GM12801 (cell line): Measurements from ENCODE around the gene ANKRD44.

ENCODE experiments used
- TF ChIP-seq, protein P1 (sequence below): IDR thresholded peaks from one replicate; pipeline ENCODE4 v1.5.1; 2011; ENCODE audit warnings: control low read depth; ENCODE audit not compliant: insufficient read length; ENCODE audit errors: extremely low read depth

ANKRD44 gene

DNA sequence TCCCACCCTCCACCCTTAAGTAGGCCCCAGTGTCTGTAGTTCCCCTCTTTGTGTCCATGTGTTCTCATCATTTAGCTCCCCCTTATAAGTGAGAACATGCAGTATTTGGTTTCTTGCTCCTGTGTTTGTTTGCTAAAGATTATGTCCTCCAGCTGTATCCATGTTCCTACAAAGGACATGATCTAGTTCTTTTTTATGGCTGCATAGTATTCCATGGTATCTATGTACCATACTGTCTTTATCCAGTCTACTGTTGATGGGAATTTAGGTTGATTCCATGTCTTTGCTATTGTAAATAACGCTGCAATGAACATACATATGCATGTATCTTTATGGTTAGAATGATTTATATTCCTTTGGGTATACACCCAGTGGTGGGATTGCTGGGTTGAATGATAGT, 233.9 kb downstream of the ANKRD44 start:
- TF ChIP-seq, protein P1, sequence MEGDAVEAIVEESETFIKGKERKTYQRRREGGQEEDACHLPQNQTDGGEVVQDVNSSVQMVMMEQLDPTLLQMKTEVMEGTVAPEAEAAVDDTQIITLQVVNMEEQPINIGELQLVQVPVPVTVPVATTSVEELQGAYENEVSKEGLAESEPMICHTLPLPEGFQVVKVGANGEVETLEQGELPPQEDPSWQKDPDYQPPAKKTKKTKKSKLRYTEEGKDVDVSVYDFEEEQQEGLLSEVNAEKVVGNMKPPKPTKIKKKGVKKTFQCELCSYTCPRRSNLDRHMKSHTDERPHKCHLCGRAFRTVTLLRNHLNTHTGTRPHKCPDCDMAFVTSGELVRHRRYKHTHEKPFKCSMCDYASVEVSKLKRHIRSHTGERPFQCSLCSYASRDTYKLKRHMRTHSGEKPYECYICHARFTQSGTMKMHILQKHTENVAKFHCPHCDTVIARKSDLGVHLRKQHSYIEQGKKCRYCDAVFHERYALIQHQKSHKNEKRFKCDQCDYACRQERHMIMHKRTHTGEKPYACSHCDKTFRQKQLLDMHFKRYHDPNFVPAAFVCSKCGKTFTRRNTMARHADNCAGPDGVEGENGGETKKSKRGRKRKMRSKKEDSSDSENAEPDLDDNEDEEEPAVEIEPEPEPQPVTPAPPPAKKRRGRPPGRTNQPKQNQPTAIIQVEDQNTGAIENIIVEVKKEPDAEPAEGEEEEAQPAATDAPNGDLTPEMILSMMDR = no peak

DNA sequence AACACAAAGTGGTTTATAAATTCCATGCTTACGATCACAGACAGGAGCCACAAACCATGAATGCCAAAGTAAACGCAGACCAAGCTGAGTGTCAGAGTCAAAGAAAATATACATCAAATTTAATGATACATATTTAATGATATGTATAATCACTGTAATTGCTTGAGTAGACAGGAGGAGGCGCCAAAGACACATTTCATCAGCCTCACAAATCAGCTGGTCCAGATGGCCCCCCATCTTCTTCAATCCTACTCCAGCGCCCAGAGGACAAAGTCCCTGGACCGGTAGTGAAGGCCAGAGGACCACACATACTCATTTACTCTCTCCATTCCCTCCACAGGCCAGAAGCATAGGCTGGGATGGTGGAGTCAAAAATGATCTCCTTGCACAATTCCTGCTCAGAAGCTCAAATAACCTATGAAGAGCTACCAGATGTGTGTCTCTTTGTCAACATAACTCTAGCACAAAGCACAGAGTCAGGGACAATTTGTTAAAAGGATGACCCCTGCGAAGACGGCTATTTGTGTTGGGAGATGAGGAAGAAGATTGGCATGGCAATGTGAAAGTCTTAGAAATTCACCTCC, 234.7 kb downstream of the ANKRD44 start:
- TF ChIP-seq, protein P1 = no peak

DNA sequence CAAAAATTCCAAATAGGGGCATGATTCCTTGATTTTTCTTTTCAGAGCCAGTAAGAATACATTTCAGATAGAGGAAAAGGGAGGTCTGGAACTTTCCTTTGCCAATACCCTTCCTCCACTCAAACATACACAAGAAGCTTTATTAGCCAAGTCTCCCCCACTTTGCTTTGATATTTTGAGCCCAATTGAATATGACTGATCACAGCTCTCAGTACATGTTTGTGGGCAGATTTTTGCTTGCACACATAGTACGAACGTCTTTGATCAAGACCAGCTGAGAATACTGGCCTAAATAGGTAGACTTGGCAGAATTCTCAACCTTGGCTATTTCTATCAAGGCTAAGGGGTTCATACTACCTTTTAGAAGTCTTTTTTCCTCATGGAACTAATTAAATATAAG, 235.3 kb downstream of the ANKRD44 start:
- TF ChIP-seq, protein P1 = no peak

DNA sequence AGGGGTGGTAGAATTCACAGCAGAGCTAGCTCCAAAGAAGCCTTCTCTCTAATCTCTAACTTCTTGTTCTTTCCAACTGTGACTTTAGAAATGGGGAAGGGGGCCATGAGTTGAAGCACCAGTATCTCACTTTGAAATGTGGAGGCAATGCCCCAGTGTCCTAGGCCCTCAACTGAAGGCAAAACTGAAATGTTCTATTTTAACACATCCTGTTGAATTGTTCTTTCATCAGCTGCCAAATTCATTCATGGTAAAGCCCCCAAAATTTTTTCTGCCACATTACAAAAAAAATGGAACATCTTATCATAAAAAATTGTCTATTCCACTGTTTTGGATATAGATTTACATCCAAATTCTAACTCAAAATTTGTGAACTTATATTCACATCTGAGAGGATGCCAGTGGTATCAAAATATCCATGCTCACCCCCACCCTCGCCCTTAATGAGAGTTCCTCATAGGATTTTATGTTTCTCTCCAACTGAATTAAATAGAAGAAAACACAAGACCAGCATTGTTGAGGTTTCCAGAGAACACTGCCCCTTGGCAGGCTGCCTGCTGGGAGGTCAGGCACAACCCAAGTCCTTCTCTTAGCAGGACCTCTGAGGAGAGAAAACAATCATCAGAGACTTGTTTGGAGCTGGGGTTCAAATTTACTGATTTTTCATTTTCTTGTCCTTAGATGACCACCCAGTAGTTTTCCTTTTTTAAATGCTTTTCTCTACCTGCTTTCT, 236.7 kb downstream of the ANKRD44 start:
- TF ChIP-seq, protein P1 = no peak

DNA sequence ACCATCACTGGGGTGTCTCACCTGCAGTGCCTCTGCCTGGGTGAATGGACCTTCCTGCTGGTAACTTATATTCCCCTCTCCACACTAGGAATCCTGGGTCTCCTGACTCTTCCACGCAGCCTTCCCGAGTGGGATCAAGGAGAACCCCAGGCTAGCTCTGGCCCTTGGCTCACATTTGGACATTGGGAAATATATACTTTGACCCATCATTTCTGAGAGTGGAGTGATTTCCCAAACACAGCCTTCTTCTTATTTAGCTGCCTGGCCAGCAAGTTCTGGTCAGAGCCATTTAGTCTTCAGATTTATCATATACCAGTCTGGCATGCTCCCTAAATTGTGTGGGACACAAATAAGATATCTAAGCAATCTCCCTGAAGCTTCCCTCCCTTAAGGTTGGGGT, 237.3 kb downstream of the ANKRD44 start:
- TF ChIP-seq, protein P1 = no peak

DNA sequence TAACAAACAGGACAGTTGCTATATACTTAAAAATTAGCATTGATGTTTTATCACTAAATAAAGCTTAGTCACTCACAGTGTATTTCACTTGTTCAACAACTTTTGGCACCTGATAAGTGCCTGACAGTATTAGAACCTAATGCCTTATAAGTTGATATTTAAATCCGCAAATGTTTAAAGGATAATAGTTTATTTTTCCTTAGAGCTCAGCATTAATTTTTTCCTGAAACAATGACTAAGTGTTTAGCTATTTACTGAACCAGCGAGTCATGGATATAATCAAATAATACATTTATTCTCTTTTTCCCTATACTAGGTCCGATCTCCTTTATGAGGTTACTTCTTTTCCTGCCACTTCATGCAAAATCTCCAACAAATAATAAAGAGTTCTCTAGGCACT, 238.0 kb downstream of the ANKRD44 start:
- TF ChIP-seq, protein P1 = no peak

DNA sequence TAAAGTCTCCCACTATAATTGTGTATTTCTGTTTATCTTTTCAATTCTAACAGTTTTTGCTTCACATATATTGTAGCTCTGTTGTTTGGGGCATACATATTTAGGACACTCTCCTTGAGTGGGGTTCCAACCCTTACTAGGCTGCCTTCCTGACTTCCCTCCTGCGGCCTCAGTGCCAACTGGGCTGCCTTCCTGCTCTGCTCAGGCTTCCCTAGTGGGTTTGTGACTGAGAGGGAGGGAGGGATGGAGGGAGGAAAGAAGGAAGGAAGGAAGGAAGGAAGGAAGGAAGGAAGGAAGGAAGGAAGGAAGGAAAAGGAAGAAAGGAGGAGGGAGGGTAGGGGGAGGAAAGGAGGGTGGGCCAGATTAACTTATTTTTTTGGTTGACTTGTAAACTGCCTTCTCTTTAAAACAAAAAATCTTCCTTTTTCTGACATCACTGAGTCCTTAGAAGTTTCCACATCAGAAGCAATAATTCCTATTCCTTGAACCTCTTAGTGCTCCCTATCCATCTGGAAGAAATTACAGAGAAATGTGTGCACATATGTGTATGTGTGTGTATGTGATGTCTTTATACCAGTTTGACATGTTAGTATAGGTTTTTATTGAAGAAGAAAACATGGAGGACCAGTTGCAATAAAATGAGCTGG, 238.7 kb downstream of the ANKRD44 start:
- TF ChIP-seq, protein P1 = no peak
